ENCODE data around the gene PGBD1. TPM values are rescaled to one million over a fixed set of nuclear protein-coding genes. Genes with fewer than 3 reads are reported as not detected.
A peak's percentile ranks its signal among the peaks of the same experiment; 100 is the strongest.

PGBD1 gene
- total and polyA plus RNA-seq, 2 of the 13 experiments (the other 11 are each of a cell fraction or from before 2014, with no cell fraction given) = 3.6 to 6.9 TPM

DNA sequence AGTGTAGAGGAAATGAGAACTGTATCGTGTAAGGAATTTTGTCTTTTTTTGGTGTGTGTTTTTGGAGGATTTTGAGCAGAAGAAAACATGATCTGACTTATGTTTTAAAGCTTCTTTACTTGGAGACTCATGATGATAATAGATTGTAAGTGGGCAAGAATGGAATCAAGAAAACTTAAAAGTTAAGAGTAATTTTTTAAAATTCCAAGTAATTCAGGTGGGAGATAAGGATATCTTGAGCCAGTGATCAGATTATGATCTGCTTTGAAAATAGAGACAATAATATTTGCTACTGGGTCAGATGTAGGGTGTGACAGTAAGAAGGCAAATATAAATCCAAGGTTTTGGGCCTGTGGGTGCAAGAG, 13.7 kb upstream of the PGBD1 start:
- Histone ChIP-seq H3K27me3 (ENCODE audit: control insufficient read depth in 1 of 2, insufficient read depth in 2 of 2, low read length in 2 of 2) (peaks cover 0 to 7% of the 10 kb centered on the region in 2 experiments; a peak in 2 of 5 replicates), H3K4me1 (ENCODE audit: insufficient read depth, low read length) (peaks cover 26% of the 10 kb centered on the region), H3K4me2 (ENCODE audit: low read depth, low read length) (peak overlapping the region; percentile 80), H3K79me2 (ENCODE audit: insufficient read depth, low read length) (peaks cover 19% of the 10 kb centered on the region), H3K4me3 (replicated peaks in 1 of 3; ENCODE audit: insufficient read depth in 1 of 3, low read depth in 2 of 3, low read length in 3 of 3) (peak overlapping the region; percentile 85 to 91 (median 87)), H3K27ac (ENCODE audit: extremely low read length, insufficient read depth, low read length) (peak overlapping the region; percentile 51), H3K9me3 (ENCODE audit: low read length) (no peaks in the 10 kb centered on the region), H3K36me3 (replicated peaks in 1 of 2; ENCODE audit: control insufficient read depth in 1 of 2, insufficient read depth in 2 of 2, low read length in 2 of 2) (peaks cover 6 to 11% of the 10 kb centered on the region in 2 experiments), H2AFZ (ENCODE audit: low read length) (peak overlapping the region; percentile 91), H4K20me1 (ENCODE audit: insufficient read depth, low read length) (no peaks in the 10 kb centered on the region), H3K9ac (ENCODE audit: insufficient read depth, low read depth, low read length) (peak overlapping the region; percentile 80)
- DNase-seq (ENCODE audit: low spot score) (no peak), ATAC-seq (no peak), FAIRE-seq (no peak)
- ChIA-PET POLR2A (interaction anchor here (0.7 to 3.2 kb wide), 20 partner anchors 10 to 595 kb away, joined by 3 to 67 read pairs (median 10); partner anchors contain the start of genes PGBD1, ZKSCAN3, ZKSCAN4 and ZKSCAN8), CTCF (ENCODE audit: low intra/inter-chr PET ratio, low total read pairs) (no interaction called here)
- BruUV-seq (replicated peaks) = TSS peak; percentile 75
- WGBS (ENCODE audit: low lambda C conversion rate) = 1% methylated on average over 1 of the region's 1 CpG
- intact Hi-C loops (cut with micrococcal nuclease; ENCODE audit: unreplicated experiment) (loop anchor here (1.0 to 5.0 kb wide), 8 partner anchors 15 to 143 kb away; partner anchors contain the start of genes ZKSCAN4, ZKSCAN8, ZSCAN12 and ZSCAN16), in situ Hi-C loops (cut with HindIII; ENCODE audit: extremely low pct_ligation_motif_present, low pct_unique_long_range_greater_than_20kb) (no loop called here)
- TF ChIP-seq, protein P1, sequence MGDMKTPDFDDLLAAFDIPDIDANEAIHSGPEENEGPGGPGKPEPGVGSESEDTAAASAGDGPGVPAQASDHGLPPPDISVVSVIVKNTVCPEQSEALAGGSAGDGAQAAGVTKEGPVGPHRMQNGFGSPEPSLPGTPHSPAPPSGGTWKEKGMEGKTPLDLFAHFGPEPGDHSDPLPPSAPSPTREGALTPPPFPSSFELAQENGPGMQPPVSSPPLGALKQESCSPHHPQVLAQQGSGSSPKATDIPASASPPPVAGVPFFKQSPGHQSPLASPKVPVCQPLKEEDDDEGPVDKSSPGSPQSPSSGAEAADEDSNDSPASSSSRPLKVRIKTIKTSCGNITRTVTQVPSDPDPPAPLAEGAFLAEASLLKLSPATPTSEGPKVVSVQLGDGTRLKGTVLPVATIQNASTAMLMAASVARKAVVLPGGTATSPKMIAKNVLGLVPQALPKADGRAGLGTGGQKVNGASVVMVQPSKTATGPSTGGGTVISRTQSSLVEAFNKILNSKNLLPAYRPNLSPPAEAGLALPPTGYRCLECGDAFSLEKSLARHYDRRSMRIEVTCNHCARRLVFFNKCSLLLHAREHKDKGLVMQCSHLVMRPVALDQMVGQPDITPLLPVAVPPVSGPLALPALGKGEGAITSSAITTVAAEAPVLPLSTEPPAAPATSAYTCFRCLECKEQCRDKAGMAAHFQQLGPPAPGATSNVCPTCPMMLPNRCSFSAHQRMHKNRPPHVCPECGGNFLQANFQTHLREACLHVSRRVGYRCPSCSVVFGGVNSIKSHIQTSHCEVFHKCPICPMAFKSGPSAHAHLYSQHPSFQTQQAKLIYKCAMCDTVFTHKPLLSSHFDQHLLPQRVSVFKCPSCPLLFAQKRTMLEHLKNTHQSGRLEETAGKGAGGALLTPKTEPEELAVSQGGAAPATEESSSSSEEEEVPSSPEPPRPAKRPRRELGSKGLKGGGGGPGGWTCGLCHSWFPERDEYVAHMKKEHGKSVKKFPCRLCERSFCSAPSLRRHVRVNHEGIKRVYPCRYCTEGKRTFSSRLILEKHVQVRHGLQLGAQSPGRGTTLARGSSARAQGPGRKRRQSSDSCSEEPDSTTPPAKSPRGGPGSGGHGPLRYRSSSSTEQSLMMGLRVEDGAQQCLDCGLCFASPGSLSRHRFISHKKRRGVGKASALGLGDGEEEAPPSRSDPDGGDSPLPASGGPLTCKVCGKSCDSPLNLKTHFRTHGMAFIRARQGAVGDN (CRISPR knock-in tag; IDR thresholded peaks at IDR 0.05) = no peak
- TF ChIP-seq ZNF431 (CRISPR knock-in tag; IDR thresholded peaks at IDR 0.05; ENCODE audit: borderline replicate concordance, low read depth) (no peak), PITX1 (CRISPR knock-in tag; IDR thresholded peaks at IDR 0.05) (no peak), ZNF546 (CRISPR knock-in tag; conservative IDR thresholded peaks at IDR 0.05) (no peak), NCOR1 (IDR thresholded peaks at IDR 0.05; ENCODE audit: borderline replicate concordance, low read length) (0 out of 2 replicates have a peak, but pooled peaks have one; percentile 4), ATM (IDR thresholded peaks at IDR 0.05; ENCODE audit: borderline replicate concordance) (no peak), CHD2 (IDR thresholded peaks at IDR 0.05; ENCODE audit: low read depth, low read length) (no peak), CENPX (CRISPR knock-in tag; IDR thresholded peaks at IDR 0.05) (no peak), CBX2 (IDR thresholded peaks at IDR 0.05; ENCODE audit: low read depth, low read length) (no peak), CBX2 (CRISPR knock-in tag; IDR thresholded peaks at IDR 0.05; ENCODE audit: low read depth) (no peak), LCORL (IDR thresholded peaks at IDR 0.05) (peak; percentile 41; the same call in 1 of the 2 replicates), LCORL (CRISPR knock-in tag; IDR thresholded peaks at IDR 0.05) (no peak), TMF1 (CRISPR knock-in tag; IDR thresholded peaks at IDR 0.05; ENCODE audit: low read depth) (no peak), SMAD9 (CRISPR knock-in tag; IDR thresholded peaks at IDR 0.05) (no peak)
- TF ChIP-seq, protein P2, sequence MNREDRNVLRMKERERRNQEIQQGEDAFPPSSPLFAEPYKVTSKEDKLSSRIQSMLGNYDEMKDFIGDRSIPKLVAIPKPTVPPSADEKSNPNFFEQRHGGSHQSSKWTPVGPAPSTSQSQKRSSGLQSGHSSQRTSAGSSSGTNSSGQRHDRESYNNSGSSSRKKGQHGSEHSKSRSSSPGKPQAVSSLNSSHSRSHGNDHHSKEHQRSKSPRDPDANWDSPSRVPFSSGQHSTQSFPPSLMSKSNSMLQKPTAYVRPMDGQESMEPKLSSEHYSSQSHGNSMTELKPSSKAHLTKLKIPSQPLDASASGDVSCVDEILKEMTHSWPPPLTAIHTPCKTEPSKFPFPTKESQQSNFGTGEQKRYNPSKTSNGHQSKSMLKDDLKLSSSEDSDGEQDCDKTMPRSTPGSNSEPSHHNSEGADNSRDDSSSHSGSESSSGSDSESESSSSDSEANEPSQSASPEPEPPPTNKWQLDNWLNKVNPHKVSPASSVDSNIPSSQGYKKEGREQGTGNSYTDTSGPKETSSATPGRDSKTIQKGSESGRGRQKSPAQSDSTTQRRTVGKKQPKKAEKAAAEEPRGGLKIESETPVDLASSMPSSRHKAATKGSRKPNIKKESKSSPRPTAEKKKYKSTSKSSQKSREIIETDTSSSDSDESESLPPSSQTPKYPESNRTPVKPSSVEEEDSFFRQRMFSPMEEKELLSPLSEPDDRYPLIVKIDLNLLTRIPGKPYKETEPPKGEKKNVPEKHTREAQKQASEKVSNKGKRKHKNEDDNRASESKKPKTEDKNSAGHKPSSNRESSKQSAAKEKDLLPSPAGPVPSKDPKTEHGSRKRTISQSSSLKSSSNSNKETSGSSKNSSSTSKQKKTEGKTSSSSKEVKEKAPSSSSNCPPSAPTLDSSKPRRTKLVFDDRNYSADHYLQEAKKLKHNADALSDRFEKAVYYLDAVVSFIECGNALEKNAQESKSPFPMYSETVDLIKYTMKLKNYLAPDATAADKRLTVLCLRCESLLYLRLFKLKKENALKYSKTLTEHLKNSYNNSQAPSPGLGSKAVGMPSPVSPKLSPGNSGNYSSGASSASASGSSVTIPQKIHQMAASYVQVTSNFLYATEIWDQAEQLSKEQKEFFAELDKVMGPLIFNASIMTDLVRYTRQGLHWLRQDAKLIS (CRISPR knock-in tag; IDR thresholded peaks at IDR 0.05) = no peak
- TF ChIP-seq, protein P3, sequence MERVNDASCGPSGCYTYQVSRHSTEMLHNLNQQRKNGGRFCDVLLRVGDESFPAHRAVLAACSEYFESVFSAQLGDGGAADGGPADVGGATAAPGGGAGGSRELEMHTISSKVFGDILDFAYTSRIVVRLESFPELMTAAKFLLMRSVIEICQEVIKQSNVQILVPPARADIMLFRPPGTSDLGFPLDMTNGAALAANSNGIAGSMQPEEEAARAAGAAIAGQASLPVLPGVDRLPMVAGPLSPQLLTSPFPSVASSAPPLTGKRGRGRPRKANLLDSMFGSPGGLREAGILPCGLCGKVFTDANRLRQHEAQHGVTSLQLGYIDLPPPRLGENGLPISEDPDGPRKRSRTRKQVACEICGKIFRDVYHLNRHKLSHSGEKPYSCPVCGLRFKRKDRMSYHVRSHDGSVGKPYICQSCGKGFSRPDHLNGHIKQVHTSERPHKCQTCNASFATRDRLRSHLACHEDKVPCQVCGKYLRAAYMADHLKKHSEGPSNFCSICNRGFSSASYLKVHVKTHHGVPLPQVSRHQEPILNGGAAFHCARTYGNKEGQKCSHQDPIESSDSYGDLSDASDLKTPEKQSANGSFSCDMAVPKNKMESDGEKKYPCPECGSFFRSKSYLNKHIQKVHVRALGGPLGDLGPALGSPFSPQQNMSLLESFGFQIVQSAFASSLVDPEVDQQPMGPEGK (CRISPR knock-in tag; IDR thresholded peaks at IDR 0.05) = no peak

Data from HepG2 (cell line).